Endothelial cell of umbilical vein (primary cell): ENCODE measurements around the gene MROH7. TPM values are rescaled to one million over a fixed set of nuclear protein-coding genes. Genes with fewer than 3 reads are reported as not detected.

ENCODE experiments used
- BruUV-seq: library from RNA; stranded (reverse); fragments of 400-500 nt; replicated peaks from 2 replicates; lab custom pipeline; 2021; lab: Mats Ljungman, UMichigan
- CTCF ChIA-PET: fragments of 300-600, 350-600 bp; sonication (Branson Sonifier 250); formaldehyde crosslinking; loops from one replicate; lab custom pipeline; 2021; ENCODE audit warnings: antibody characterized with exemption, inconsistent platforms; lab: Charles Lee
- POLR2A ChIA-PET: fragments of 300-600, 350-600 bp; sonication (Branson Sonifier 250); formaldehyde crosslinking; loops from one replicate; lab custom pipeline; 2021; ENCODE audit warnings: antibody characterized with exemption, inconsistent platforms; lab: Charles Lee
- DNase-seq: peaks from one replicate; pipeline ENCODE4 v3.0.0-alpha.2; 2011; ENCODE audit warnings: low read depth, low spot score
- FAIRE-seq: peaks from 2 replicates; lab custom pipeline; 2011; peaks lifted over from hg19 to GRCh38; lab: Jason Lieb, UNC
- H2AFZ ChIP-seq: 2 replicates; pipeline ENCODE4 v1.6.0; 2012; ENCODE audit warnings: low read depth, low read length, control low read depth, inconsistent platforms
- H3K27ac ChIP-seq: 2 replicates; pipeline ENCODE4 v1.5.1; 2011; ENCODE audit warnings: low read depth, mild to moderate bottlenecking, control low read depth, low read length, moderate library complexity; ENCODE audit not compliant: insufficient read depth
- H3K27me3 ChIP-seq, 2 experiments: 2 replicates each; pipeline versions ENCODE4 v1.6.0 to v1.6.1; 2011; ENCODE audit warnings: low read length in 2 of 2, mixed read lengths in 1 of 2; ENCODE audit not compliant: control insufficient read depth in 2 of 2, insufficient read depth in 2 of 2
- H3K36me3 ChIP-seq, 2 experiments: 2 replicates in 1 of 2; 3 replicates in 1 of 2; pipeline ENCODE4 v1.5.1; 2011; ENCODE audit warnings: low read length in 2 of 2, mild to moderate bottlenecking in 1 of 2, moderate library complexity in 1 of 2; ENCODE audit not compliant: control insufficient read depth in 2 of 2, insufficient read depth in 2 of 2; ENCODE audit errors: extremely low read depth in 1 of 2
- H3K4me1 ChIP-seq: 3 replicates; pipeline ENCODE4 v1.5.1; 2011; ENCODE audit warnings: mild to moderate bottlenecking, low read length; ENCODE audit not compliant: control insufficient read depth, insufficient read depth; ENCODE audit errors: extremely low read depth
- H3K4me2 ChIP-seq: 2 replicates; pipeline ENCODE4 v1.6.1; 2011; ENCODE audit warnings: low read length, control low read depth, mixed read lengths; ENCODE audit not compliant: insufficient read depth
- H3K4me3 ChIP-seq, 3 experiments: fragments of 200-600 bp in 1 of 3; sonication (generic), shearing (Covaris generic) in 1 of 3; replicated peaks in 1 of 3; 2 replicates each; pipeline ENCODE4 v1.5.1; 2011 to 2016; ENCODE audit warnings: control low read depth in 3 of 3, low read length in 3 of 3, mild to moderate bottlenecking in 2 of 3, inconsistent platforms in 1 of 3, low read depth in 1 of 3, moderate library complexity in 1 of 3; ENCODE audit not compliant: insufficient read depth in 1 of 3
- H3K79me2 ChIP-seq: 2 replicates; pipeline ENCODE4 v1.6.0; 2012; ENCODE audit warnings: low read length, inconsistent platforms; ENCODE audit not compliant: control insufficient read depth, insufficient read depth
- H3K9ac ChIP-seq: replicated peaks from 2 replicates; pipeline ENCODE3; 2011; ENCODE audit warnings: low read length, control low read depth; ENCODE audit not compliant: insufficient read depth; ENCODE audit errors: extremely low read depth
- H3K9me1 ChIP-seq: replicated peaks from 3 replicates; pipeline ENCODE4 v1.6.0; 2011; ENCODE audit warnings: mild to moderate bottlenecking, low read length; ENCODE audit not compliant: control insufficient read depth, insufficient read depth; ENCODE audit errors: extremely low read depth
- H3K9me3 ChIP-seq: replicated peaks from 2 replicates; pipeline ENCODE4 v1.5.1; 2012; ENCODE audit warnings: low read length, inconsistent platforms; ENCODE audit not compliant: control insufficient read depth, insufficient read depth
- H4K20me1 ChIP-seq: replicated peaks from 2 replicates; pipeline ENCODE3; 2011; ENCODE audit warnings: mild to moderate bottlenecking, low read length; ENCODE audit not compliant: control insufficient read depth, insufficient read depth; ENCODE audit errors: extremely low read depth
- EZH2 ChIP-seq: IDR thresholded peaks from 2 replicates; pipeline ENCODE4 v1.6.1; 2012; ENCODE audit warnings: borderline replicate concordance, low read depth, mild to moderate bottlenecking, moderate library complexity, low read length, inconsistent platforms; ENCODE audit not compliant: severe bottlenecking
- FOS ChIP-seq: IDR thresholded peaks from 2 replicates; pipeline ENCODE4 v1.6.1; 2011; ENCODE audit warnings: mild to moderate bottlenecking, low read length, moderate library complexity, borderline replicate concordance; ENCODE audit not compliant: insufficient read depth
- GATA2 ChIP-seq: IDR thresholded peaks from 2 replicates; pipeline ENCODE4 v1.7.0; 2011; ENCODE audit warnings: low read depth, mild to moderate bottlenecking, moderate library complexity, mixed read lengths, low read length; ENCODE audit not compliant: insufficient read length, insufficient read depth
- MYC ChIP-seq: IDR thresholded peaks from one replicate; pipeline ENCODE4 v1.6.1; 2011; ENCODE audit warnings: mild to moderate bottlenecking, low read depth, low read length
- POLR2A ChIP-seq: IDR thresholded peaks from 2 replicates; pipeline ENCODE4 v1.6.1; 2012; ENCODE audit warnings: low read depth, mild to moderate bottlenecking, control low read depth, low read length
- dilution Hi-C: fragments of 300-500 bp; cut with MboI; formaldehyde crosslinking; loops from one replicate; pipeline ENCODE4 v1.15.0; 2019; ENCODE audit warnings: low sequenced_read_pairs; ENCODE audit not compliant: extremely low pct_ligation_motif_present
- intact Hi-C: fragments of 100-400 bp; cut with micrococcal nuclease; formaldehyde crosslinking; loops from one replicate; pipeline ENCODE4 v1.10.0; 2022
- polyA plus RNA-seq, 4 experiments: library from polyadenylated mRNA; depleted of rRNA in 3 of 4; stranded (reverse) in 3 of 4; unstranded in 1 of 4; fragments of >200 nt; gene quantifications; 2 replicates each; pipeline versions ENCODE4 v1.2.1 to v1.2.3, GENCODE V29; 2011 to 2012; ENCODE audit warnings: missing spikeins in 1 of 4
- total RNA-seq: library from RNA; stranded (reverse); gene quantifications from 2 replicates; pipeline ENCODE4 v1.2.3, GENCODE V29; 2021
- TF ChIP-seq, protein P1 (sequence below), 2 donors: IDR thresholded peaks; 1 replicate in 1 of 2; 2 replicates in 1 of 2; pipeline ENCODE4 v1.5.1; 2011; ENCODE audit warnings: low read length in 2 of 2, mild to moderate bottlenecking in 2 of 2, moderate library complexity in 2 of 2, control low read depth in 1 of 2, inconsistent platforms in 1 of 2, low read depth in 1 of 2; ENCODE audit not compliant: insufficient read depth in 1 of 2; ENCODE audit errors: extremely low read depth in 1 of 2
- TF ChIP-seq, protein P2 (sequence below): IDR thresholded peaks from 2 replicates; pipeline ENCODE4 v1.6.1; 2011; ENCODE audit not compliant: insufficient read depth, insufficient read length

The MROH7 gene
- total and polyA plus RNA-seq, 2 donors (not counting 3 experiments of a cell fraction or from before 2014, with no cell fraction given) = 0.06 to 0.24 TPM

DNA sequence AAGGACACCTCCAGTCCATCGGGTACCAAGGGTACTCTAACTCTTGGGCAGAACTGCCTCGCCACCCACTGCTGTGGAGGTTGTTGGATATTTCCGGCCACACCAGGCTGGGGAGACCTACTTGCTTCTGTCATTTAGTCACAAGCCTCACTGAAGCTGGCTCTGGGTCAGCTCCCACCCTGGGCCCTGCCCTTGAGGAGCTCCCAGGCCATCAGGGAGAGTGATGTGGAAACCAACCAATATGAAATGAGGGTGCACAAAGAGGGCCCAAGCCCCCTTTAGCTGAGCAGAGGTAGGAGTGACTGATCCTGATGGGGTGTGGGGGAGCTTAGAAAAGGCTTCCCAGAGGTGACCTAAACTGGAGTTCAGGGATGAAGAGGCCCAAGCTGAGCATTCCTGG lies 103.1 kb downstream of the MROH7 start:
- H3K36me3 ChIP-seq = peaks cover 4 to 16% of the 10 kb centered on the region in 2 experiments
- no peak overlapping the region for H3K9ac ChIP-seq
- FAIRE-seq (no peak), DNase-seq (no peak)
- no peak overlapping the region for H3K4me2 ChIP-seq
- H3K4me1 ChIP-seq = no peaks in the 10 kb centered on the region
- CTCF ChIA-PET = interaction anchor here (1.4 to 1.7 kb wide), 3 partner anchors 10 to 18 kb away, joined by 3 to 5 read pairs (median 4); no protein-coding TSS in a partner anchor
- H3K79me2 ChIP-seq = no peaks in the 10 kb centered on the region
- dilution Hi-C loops = no loop called here
- no peaks in the 10 kb centered on the region for H3K9me3 ChIP-seq
- POLR2A ChIA-PET = no interaction called here
- no peaks in the 10 kb centered on the region for H4K20me1 ChIP-seq
- intact Hi-C loops = no loop called here
- no TSS peak for BruUV-seq
- no peak overlapping the region for H2AFZ ChIP-seq
- no peak overlapping the region for H3K4me3 ChIP-seq
- no peak overlapping the region for H3K27ac ChIP-seq
- no peak for TF ChIP-seq POLR2A
- TF ChIP-seq, protein P1, sequence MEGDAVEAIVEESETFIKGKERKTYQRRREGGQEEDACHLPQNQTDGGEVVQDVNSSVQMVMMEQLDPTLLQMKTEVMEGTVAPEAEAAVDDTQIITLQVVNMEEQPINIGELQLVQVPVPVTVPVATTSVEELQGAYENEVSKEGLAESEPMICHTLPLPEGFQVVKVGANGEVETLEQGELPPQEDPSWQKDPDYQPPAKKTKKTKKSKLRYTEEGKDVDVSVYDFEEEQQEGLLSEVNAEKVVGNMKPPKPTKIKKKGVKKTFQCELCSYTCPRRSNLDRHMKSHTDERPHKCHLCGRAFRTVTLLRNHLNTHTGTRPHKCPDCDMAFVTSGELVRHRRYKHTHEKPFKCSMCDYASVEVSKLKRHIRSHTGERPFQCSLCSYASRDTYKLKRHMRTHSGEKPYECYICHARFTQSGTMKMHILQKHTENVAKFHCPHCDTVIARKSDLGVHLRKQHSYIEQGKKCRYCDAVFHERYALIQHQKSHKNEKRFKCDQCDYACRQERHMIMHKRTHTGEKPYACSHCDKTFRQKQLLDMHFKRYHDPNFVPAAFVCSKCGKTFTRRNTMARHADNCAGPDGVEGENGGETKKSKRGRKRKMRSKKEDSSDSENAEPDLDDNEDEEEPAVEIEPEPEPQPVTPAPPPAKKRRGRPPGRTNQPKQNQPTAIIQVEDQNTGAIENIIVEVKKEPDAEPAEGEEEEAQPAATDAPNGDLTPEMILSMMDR (IDR thresholded peaks at IDR 0.05; ENCODE audit: extremely low read depth in 1 of 2, insufficient read depth in 1 of 2, low read depth in 1 of 2, low read length in 2 of 2) = no peak
- no peak for TF ChIP-seq FOS
- TF ChIP-seq MYC = no peak
- TF ChIP-seq, protein P2, sequence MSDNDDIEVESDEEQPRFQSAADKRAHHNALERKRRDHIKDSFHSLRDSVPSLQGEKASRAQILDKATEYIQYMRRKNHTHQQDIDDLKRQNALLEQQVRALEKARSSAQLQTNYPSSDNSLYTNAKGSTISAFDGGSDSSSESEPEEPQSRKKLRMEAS = no peak
- TF ChIP-seq EZH2 = no peak
- no peak for TF ChIP-seq GATA2
- no peaks in the 10 kb centered on the region for H3K27me3 ChIP-seq
- no peaks in the 10 kb centered on the region for H3K9me1 ChIP-seq
